Measurements from ENCODE around the gene PDZD7. TPM values are rescaled to one million over a fixed set of nuclear protein-coding genes. Genes with fewer than 3 reads are reported as not detected.

The PDZD7 gene
- total RNA-seq, 1 donor from 2014 or later, result 0.27 TPM

GRCh38 chr10:101027106-101027720 lies 3.7 kb downstream of the PDZD7 start:
- no peak for DNase-seq
- intact Hi-C loops (cut with micrococcal nuclease), result no loop called here
- H3K9me3 ChIP-seq (replicated peaks), result no peaks in the 10 kb centered on the region
- H3K4me3 ChIP-seq, result no peak overlapping the region
- peaks cover 3% of the 10 kb centered on the region for H3K27me3 ChIP-seq (ENCODE audit: low read depth)
- no peak for TF ChIP-seq CTCF (IDR thresholded peaks at IDR 0.05; ENCODE audit: borderline replicate concordance)
- H3K4me1 ChIP-seq, result peaks cover 21% of the 10 kb centered on the region
- no peak overlapping the region for H3K27ac ChIP-seq (replicated peaks)
- no peaks in the 10 kb centered on the region for H3K36me3 ChIP-seq

- Histone ChIP-seq H3K4me3 (no peak overlapping the region), H3K9me3 (replicated peaks) (no peaks in the 10 kb centered on the region), H3K36me3 (no peaks in the 10 kb centered on the region), H3K27me3 (ENCODE audit: low read depth) (peaks cover 22% of the 10 kb centered on the region), H3K27ac (replicated peaks) (no peak overlapping the region), H3K4me1 (peaks cover 11% of the 10 kb centered on the region)
- no peak for TF ChIP-seq CTCF (IDR thresholded peaks at IDR 0.05; ENCODE audit: borderline replicate concordance)
- DNase-seq, result no peak
- intact Hi-C loops (cut with micrococcal nuclease), result no loop called here
Measured at GRCh38 chr10:101022967-101023705, 7.8 kb downstream of the PDZD7 start.

- Histone ChIP-seq H3K36me3 (no peaks in the 10 kb centered on the region), H3K27ac (replicated peaks) (no peak overlapping the region), H3K9me3 (replicated peaks) (no peaks in the 10 kb centered on the region), H3K4me1 (peaks cover 11% of the 10 kb centered on the region), H3K4me3 (no peak overlapping the region), H3K27me3 (ENCODE audit: low read depth) (peaks cover 33% of the 10 kb centered on the region)
- TF ChIP-seq CTCF (IDR thresholded peaks at IDR 0.05; ENCODE audit: borderline replicate concordance), result no peak
- intact Hi-C loops (cut with micrococcal nuclease), result no loop called here
- no peak for DNase-seq
Measured at GRCh38 chr10:101021692-101022251, 9.2 kb downstream of the PDZD7 start.

GRCh38 chr10:101021239-101021638 lies 9.7 kb downstream of the PDZD7 start:
- Histone ChIP-seq H3K27ac (replicated peaks) (no peak overlapping the region), H3K27me3 (ENCODE audit: low read depth) (peaks cover 38% of the 10 kb centered on the region), H3K9me3 (replicated peaks) (no peaks in the 10 kb centered on the region), H3K36me3 (no peaks in the 10 kb centered on the region), H3K4me1 (peaks cover 11% of the 10 kb centered on the region), H3K4me3 (no peak overlapping the region)
- no peak for TF ChIP-seq CTCF (IDR thresholded peaks at IDR 0.05; ENCODE audit: borderline replicate concordance)
- DNase-seq, result no peak
- intact Hi-C loops (cut with micrococcal nuclease), result no loop called here

GRCh38 chr10:101020427-101021075 lies 10.4 kb downstream of the PDZD7 start:
- no peak for DNase-seq
- no peak for TF ChIP-seq CTCF (IDR thresholded peaks at IDR 0.05; ENCODE audit: borderline replicate concordance)
- H3K27ac ChIP-seq (replicated peaks), result no peak overlapping the region
- peaks cover 45% of the 10 kb centered on the region for H3K27me3 ChIP-seq (ENCODE audit: low read depth)
- H3K9me3 ChIP-seq (replicated peaks), result no peaks in the 10 kb centered on the region
- H3K4me1 ChIP-seq, result peaks cover 11% of the 10 kb centered on the region
- no peak overlapping the region for H3K4me3 ChIP-seq
- intact Hi-C loops (cut with micrococcal nuclease), result no loop called here
- H3K36me3 ChIP-seq, result no peaks in the 10 kb centered on the region
